ENCODE data around the gene DDRGK1.
"Not testable (repeated sequence)": the region's sequence is repeated elsewhere in the genome, so short reads cannot be mapped to it uniquely, and the experiment has no call there.

Gene DDRGK1

GRCh38 chr20:3163099-3164042 is 41.1 kb downstream of the DDRGK1 start:
- no peak for DNase-seq

- no peak for DNase-seq
Measured at GRCh38 chr20:3162080-3162611, 42.3 kb downstream of the DDRGK1 start.

- no peak for DNase-seq
Measured at GRCh38 chr20:3161316-3162079, 43.0 kb downstream of the DDRGK1 start.

- no peak for DNase-seq
Measured at GRCh38 chr20:3160418-3160817, 44.1 kb downstream of the DDRGK1 start.

GRCh38 chr20:3158968-3159431 is 45.5 kb downstream of the DDRGK1 start:
- peak; percentile 17 for DNase-seq

GRCh38 chr20:3157817-3158216 is 46.7 kb downstream of the DDRGK1 start:
- DNase-seq, result no peak

- peak; percentile 52 for DNase-seq
Measured at GRCh38 chr20:3156811-3157619, 47.5 kb downstream of the DDRGK1 start.

- not testable (repeated sequence) for DNase-seq
Measured at GRCh38 chr20:3152057-3152644, 52.3 kb downstream of the DDRGK1 start.

- no peak for DNase-seq
Measured at GRCh38 chr20:3150908-3151307, 53.6 kb downstream of the DDRGK1 start.

- no peak for DNase-seq
Measured at GRCh38 chr20:3146732-3147341, 57.6 kb downstream of the DDRGK1 start.

GRCh38 chr20:3141757-3142156 is 62.7 kb downstream of the DDRGK1 start:
- DNase-seq, result no peak
